Ammon's horn (tissue), 1 donor: ENCODE data around the gene SYNPO2L.

Experiments
- DNase-seq: peaks from one replicate; pipeline ENCODE4 v3.0.0-alpha.2; 2016; ENCODE audit warnings: low spot score

The SYNPO2L gene

GRCh38 chr10:73649876-73650536 is 5.8 kb downstream of the SYNPO2L start:
- no peak for DNase-seq

- DNase-seq, result no peak
Measured at GRCh38 chr10:73648975-73649829, 6.6 kb downstream of the SYNPO2L start.

- peak; percentile 37 for DNase-seq
Measured at GRCh38 chr10:73647875-73648651, 7.8 kb downstream of the SYNPO2L start.

- peak; percentile 63 for DNase-seq
Measured at GRCh38 chr10:73647211-73647874, 8.5 kb downstream of the SYNPO2L start.

GRCh38 chr10:73646598-73647041 is 9.2 kb downstream of the SYNPO2L start:
- no peak for DNase-seq

GRCh38 chr10:73645251-73645650 is 10.6 kb downstream of the SYNPO2L start:
- no peak for DNase-seq

- no peak for DNase-seq
Measured at GRCh38 chr10:73644767-73645166, 11.1 kb downstream of the SYNPO2L start.

GRCh38 chr10:73644015-73644743 is 11.7 kb downstream of the SYNPO2L start:
- DNase-seq, result peak; percentile 84

GRCh38 chr10:73643362-73643761 is 12.5 kb downstream of the SYNPO2L start:
- no peak for DNase-seq

- DNase-seq, result no peak
Measured at GRCh38 chr10:73641328-73642060, 14.3 kb downstream of the SYNPO2L start, which contains the start of gene MYOZ1. Gene MYOZ1, minus strand, starts transcription at chr10:73641474. Its CDS starts 1,457 bp downstream, at chr10:73640017.

- DNase-seq, result no peak
Measured at GRCh38 chr10:73639286-73639685, 16.5 kb downstream of the SYNPO2L start.

GRCh38 chr10:73635781-73636180 is 20.0 kb downstream of the SYNPO2L start:
- no peak for DNase-seq

- DNase-seq, result no peak
Measured at GRCh38 chr10:73634421-73634820, 21.4 kb downstream of the SYNPO2L start.

GRCh38 chr10:73629165-73629564 is 26.7 kb downstream of the SYNPO2L start:
- DNase-seq, result no peak

- DNase-seq, result no peak
Measured at GRCh38 chr10:73628405-73628804, 27.4 kb downstream of the SYNPO2L start.

- DNase-seq, result no peak
Measured at GRCh38 chr10:73627300-73627699, 28.5 kb downstream of the SYNPO2L start.

GRCh38 chr10:73625884-73626752 is 29.7 kb downstream of the SYNPO2L start:
- peak; percentile 96 for DNase-seq

- DNase-seq, result peak; percentile 36
Measured at GRCh38 chr10:73625004-73625883, 30.6 kb downstream of the SYNPO2L start.
